DOHH2 (cell line): Measurements from ENCODE around the gene SRRD.

Experiments used
- H3F3A ChIP-seq: fragments of 200-600 bp; sonication (generic), shearing (Covaris generic); 2 replicates; pipeline ENCODE4 v1.6.0; 2016; ENCODE audit warnings: antibody characterized with exemption, mild to moderate bottlenecking; ENCODE audit not compliant: control insufficient read depth, insufficient read depth
- H3K27ac ChIP-seq: fragments of 200-600 bp; sonication (generic); 2 replicates; pipeline ENCODE4 v1.5.1; 2014; ENCODE audit warnings: low read depth, mild to moderate bottlenecking, low read length, moderate library complexity
- H3K27me3 ChIP-seq: fragments of 200-600 bp; sonication (generic); 2 replicates; pipeline ENCODE4 v1.6.1; 2014; ENCODE audit warnings: mild to moderate bottlenecking, low read length, mixed read lengths; ENCODE audit not compliant: control insufficient read depth
- H3K36me3 ChIP-seq: fragments of 200-600 bp; sonication (generic); 2 replicates; pipeline ENCODE4 v1.6.1; 2014; ENCODE audit warnings: mild to moderate bottlenecking, low read length, moderate library complexity, mixed read lengths; ENCODE audit not compliant: control insufficient read depth
- H3K4me1 ChIP-seq: fragments of 200-600 bp; sonication (generic); 2 replicates; pipeline ENCODE4 v1.6.1; 2014; ENCODE audit warnings: mild to moderate bottlenecking, low read length, mixed read lengths; ENCODE audit not compliant: control insufficient read depth
- H3K4me2 ChIP-seq: fragments of 200-600 bp; sonication (generic); 2 replicates; pipeline ENCODE4 v1.6.0; 2014; ENCODE audit warnings: mild to moderate bottlenecking, low read length, moderate library complexity
- H3K4me3 ChIP-seq: fragments of 200-600 bp; sonication (generic); 2 replicates; pipeline ENCODE4 v1.5.1; 2014; ENCODE audit warnings: mild to moderate bottlenecking, low read length, mixed read lengths
- H3K79me2 ChIP-seq: fragments of 200-600 bp; sonication (generic); 2 replicates; pipeline ENCODE4 v1.6.1; 2014; ENCODE audit warnings: mild to moderate bottlenecking, low read length, mixed read lengths; ENCODE audit not compliant: control insufficient read depth
- H3K9me2 ChIP-seq: fragments of 200-600 bp; sonication (generic); replicated peaks from 2 replicates; pipeline ENCODE4 v1.6.1; 2014; ENCODE audit warnings: mild to moderate bottlenecking, low read length, mixed read lengths; ENCODE audit not compliant: control insufficient read depth
- H3K9me3 ChIP-seq: fragments of 200-600 bp; sonication (generic); 2 replicates; pipeline ENCODE4 v1.6.1; 2014; ENCODE audit warnings: antibody characterized with exemption, low read length, mixed read lengths; ENCODE audit not compliant: control insufficient read depth, insufficient read depth
- H4K20me1 ChIP-seq: fragments of 200-600 bp; sonication (generic); 2 replicates; pipeline ENCODE4 v1.6.0; 2014; ENCODE audit warnings: low read depth, mild to moderate bottlenecking, antibody characterized with exemption, low read length, moderate library complexity; ENCODE audit not compliant: control insufficient read depth, insufficient read depth
- CTCF ChIP-seq: fragments of 200-600 bp; sonication (generic); IDR thresholded peaks from one replicate; pipeline ENCODE4 v1.5.1; 2014; ENCODE audit warnings: antibody characterized with exemption, mild to moderate bottlenecking, low read depth, low read length; ENCODE audit not compliant: poor library complexity, severe bottlenecking
- EZH2phosphoT487 ChIP-seq: fragments of 200-600 bp; sonication (generic); IDR thresholded peaks from 2 replicates; pipeline ENCODE4 v1.6.1; 2017; ENCODE audit warnings: borderline replicate concordance, mild to moderate bottlenecking, antibody characterized with exemption, low read length, moderate library complexity, mixed read lengths

Gene SRRD

DNA sequence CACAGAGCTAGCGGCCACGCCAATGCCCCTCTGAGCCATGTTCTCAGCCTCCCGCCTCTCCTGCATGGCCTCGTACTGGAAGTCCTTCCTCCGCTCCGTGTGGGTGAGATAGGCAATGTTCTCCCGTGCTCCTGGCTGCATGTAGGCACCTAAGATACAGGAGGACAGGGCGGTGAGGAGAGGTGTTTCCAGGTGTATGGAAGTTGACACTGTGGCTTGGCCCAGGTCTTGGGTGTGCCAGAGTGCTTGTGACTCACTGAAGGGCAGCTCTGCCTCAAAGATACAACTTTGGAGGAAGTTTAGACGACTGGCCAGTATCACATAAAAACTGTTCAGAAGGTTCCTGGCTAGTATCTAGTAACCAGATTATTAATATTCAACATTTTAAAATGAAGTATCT, 8.5 kb downstream of the SRRD start:
- no peaks in the 10 kb centered on the region for H3K9me2 ChIP-seq
- H3K4me2 ChIP-seq, result no peak overlapping the region
- H3K27ac ChIP-seq, result no peak overlapping the region
- no peaks in the 10 kb centered on the region for H3K27me3 ChIP-seq
- peaks cover 68% of the 10 kb centered on the region for H3K79me2 ChIP-seq
- H3K9me3 ChIP-seq, result no peaks in the 10 kb centered on the region
- H4K20me1 ChIP-seq, result no peaks in the 10 kb centered on the region
- H3K4me1 ChIP-seq, result peaks cover 31% of the 10 kb centered on the region
- H3F3A ChIP-seq, result peaks cover 15% of the 10 kb centered on the region
- H3K36me3 ChIP-seq, result peaks cover 97% of the 10 kb centered on the region
- TF ChIP-seq EZH2phosphoT487, result no peak
- no peak for TF ChIP-seq CTCF
- no peak overlapping the region for H3K4me3 ChIP-seq

GRCh38 chr22:26494506-26494905, 10.8 kb downstream of the SRRD start:
- H3F3A ChIP-seq, result peaks cover 6% of the 10 kb centered on the region; the same call in 1 of the 2 replicates
- no peaks in the 10 kb centered on the region for H4K20me1 ChIP-seq
- no peaks in the 10 kb centered on the region for H3K27me3 ChIP-seq
- H3K9me3 ChIP-seq, result no peaks in the 10 kb centered on the region
- no peak overlapping the region for H3K4me2 ChIP-seq
- H3K27ac ChIP-seq, result no peak overlapping the region
- no peak overlapping the region for H3K4me3 ChIP-seq
- H3K36me3 ChIP-seq, result peaks cover 87% of the 10 kb centered on the region
- H3K4me1 ChIP-seq, result peaks cover 8% of the 10 kb centered on the region
- H3K9me2 ChIP-seq, result no peaks in the 10 kb centered on the region
- TF ChIP-seq CTCF (no peak), EZH2phosphoT487 (no peak)
- H3K79me2 ChIP-seq, result peaks cover 51% of the 10 kb centered on the region

DNA sequence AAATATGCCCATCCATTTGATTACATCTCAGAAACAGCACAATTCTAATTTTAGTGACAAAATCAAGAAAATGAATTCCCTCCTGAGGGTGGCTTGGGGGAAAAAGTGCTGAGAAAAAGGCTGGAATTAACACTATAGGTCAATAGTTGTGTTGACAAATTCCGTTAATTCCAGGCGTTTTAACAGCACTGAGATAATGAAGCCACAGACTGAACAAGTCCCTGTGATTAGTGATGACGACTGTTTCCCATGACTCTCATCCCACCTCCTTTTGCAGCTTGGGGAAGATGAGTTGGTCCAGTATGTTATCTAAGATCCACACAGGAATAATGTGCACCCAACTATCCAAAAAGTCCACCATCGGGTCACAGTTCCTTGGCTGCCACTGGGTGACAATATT, 12.8 kb downstream of the SRRD start:
- no peaks in the 10 kb centered on the region for H3K27me3 ChIP-seq
- TF ChIP-seq CTCF, result no peak
- no peak overlapping the region for H3K27ac ChIP-seq
- H3K36me3 ChIP-seq, result peaks cover 84% of the 10 kb centered on the region
- H3K79me2 ChIP-seq, result peaks cover 43% of the 10 kb centered on the region
- H3K4me2 ChIP-seq, result no peak overlapping the region
- no peaks in the 10 kb centered on the region for H4K20me1 ChIP-seq
- H3K4me1 ChIP-seq, result peaks cover under 1% of the 10 kb centered on the region; the same call in 1 of the 2 replicates
- peaks cover under 1% of the 10 kb centered on the region; the same call in 1 of the 2 replicates for H3F3A ChIP-seq
- no peaks in the 10 kb centered on the region for H3K9me2 ChIP-seq
- H3K4me3 ChIP-seq, result no peak overlapping the region
- no peaks in the 10 kb centered on the region for H3K9me3 ChIP-seq

GRCh38 chr22:26499188-26499703, 15.6 kb downstream of the SRRD start:
- TF ChIP-seq EZH2phosphoT487, result no peak
- TF ChIP-seq CTCF, result no peak
- H4K20me1 ChIP-seq, result no peaks in the 10 kb centered on the region
- H3K79me2 ChIP-seq, result peaks cover 38% of the 10 kb centered on the region
- peaks cover 13% of the 10 kb centered on the region for H3F3A ChIP-seq
- H3K27me3 ChIP-seq, result no peaks in the 10 kb centered on the region
- no peaks in the 10 kb centered on the region for H3K9me2 ChIP-seq
- H3K27ac ChIP-seq, result no peak overlapping the region
- no peak overlapping the region for H3K4me3 ChIP-seq
- H3K4me1 ChIP-seq, result peaks cover 28% of the 10 kb centered on the region
- peaks cover 84% of the 10 kb centered on the region for H3K36me3 ChIP-seq
- no peaks in the 10 kb centered on the region for H3K9me3 ChIP-seq
- no peak overlapping the region for H3K4me2 ChIP-seq
